Measurements from ENCODE around the gene SLC16A10.
A peak's percentile ranks its signal among the peaks of the same experiment; 100 is the strongest.
"Not testable (repeated sequence)": the region's sequence is repeated elsewhere in the genome, so short reads cannot be mapped to it uniquely, and the experiment has no call there.

Gene SLC16A10

GRCh38 chr6:111203539-111203938, 116.2 kb downstream of the SLC16A10 start:
- H3K36me3 Mint-ChIP-seq; H3K4me3 Mint-ChIP-seq; DNase-seq (ENCODE audit: low spot score in 2 of 2); H3K4me1 Mint-ChIP-seq; H3K27ac Mint-ChIP-seq; H3K9me3 Mint-ChIP-seq; ATAC-seq: not testable (repeated sequence)

DNA sequence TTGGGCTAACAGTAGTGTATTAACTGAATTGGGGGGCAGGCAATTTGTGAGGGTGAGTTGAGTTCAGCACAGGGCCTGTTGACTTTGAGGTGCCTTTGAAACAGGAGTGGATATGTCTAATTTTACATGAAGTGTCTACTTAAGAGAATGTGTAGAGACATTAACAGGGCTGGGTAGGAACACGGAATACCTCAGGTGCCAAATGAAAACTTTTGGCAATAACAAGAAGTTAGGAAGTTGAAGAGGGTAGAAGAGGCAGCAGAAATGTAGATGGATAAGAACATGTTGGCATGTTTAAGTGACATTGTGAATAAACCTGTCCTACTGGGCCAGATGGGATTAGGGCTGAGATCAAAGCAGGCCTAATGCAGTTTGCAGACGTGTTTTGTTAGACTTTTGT, 117.0 kb downstream of the SLC16A10 start:
- Mint-ChIP-seq H3K9me3 (no peaks in the 10 kb centered on the region), H3K4me3 (no peak overlapping the region), H3K4me1 (no peaks in the 10 kb centered on the region), H3K27ac (no peak overlapping the region), H3K36me3 (no peaks in the 10 kb centered on the region)
- ATAC-seq (no peak), DNase-seq (ENCODE audit: low spot score in 2 of 2) (no peak)

DNA sequence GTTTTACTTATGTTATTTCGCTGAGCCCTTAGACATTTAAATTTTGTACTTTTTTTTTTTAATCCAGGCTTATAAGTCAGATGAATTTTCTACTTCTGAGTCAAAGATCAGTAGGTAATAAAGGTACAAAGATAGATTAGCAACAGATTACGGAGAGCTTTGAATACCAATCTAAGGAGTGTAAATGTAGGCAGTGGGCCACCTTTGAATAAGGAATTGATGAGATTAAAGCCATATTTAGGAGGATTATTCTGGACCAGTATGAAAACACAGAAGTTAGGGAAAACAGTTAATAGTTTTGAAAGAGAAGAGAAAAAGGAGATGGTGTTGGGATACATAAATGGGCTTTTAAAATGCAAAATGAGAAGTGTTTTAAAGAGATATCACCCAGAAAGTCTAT, 117.6 kb downstream of the SLC16A10 start:
- no peaks in the 10 kb centered on the region for H3K4me1 Mint-ChIP-seq
- ATAC-seq (no peak), DNase-seq (ENCODE audit: low spot score in 2 of 2) (no peak)
- H3K27ac Mint-ChIP-seq = no peak overlapping the region
- no peaks in the 10 kb centered on the region for H3K9me3 Mint-ChIP-seq
- H3K4me3 Mint-ChIP-seq = no peak overlapping the region
- no peaks in the 10 kb centered on the region for H3K36me3 Mint-ChIP-seq

GRCh38 chr6:111205502-111205901, 118.2 kb downstream of the SLC16A10 start:
- Mint-ChIP-seq H3K9me3 (no peaks in the 10 kb centered on the region), H3K4me1 (no peaks in the 10 kb centered on the region), H3K27ac (no peak overlapping the region), H3K36me3 (no peaks in the 10 kb centered on the region), H3K4me3 (no peak overlapping the region)
- DNase-seq (ENCODE audit: low spot score in 2 of 2) (no peak), ATAC-seq (no peak)

DNA sequence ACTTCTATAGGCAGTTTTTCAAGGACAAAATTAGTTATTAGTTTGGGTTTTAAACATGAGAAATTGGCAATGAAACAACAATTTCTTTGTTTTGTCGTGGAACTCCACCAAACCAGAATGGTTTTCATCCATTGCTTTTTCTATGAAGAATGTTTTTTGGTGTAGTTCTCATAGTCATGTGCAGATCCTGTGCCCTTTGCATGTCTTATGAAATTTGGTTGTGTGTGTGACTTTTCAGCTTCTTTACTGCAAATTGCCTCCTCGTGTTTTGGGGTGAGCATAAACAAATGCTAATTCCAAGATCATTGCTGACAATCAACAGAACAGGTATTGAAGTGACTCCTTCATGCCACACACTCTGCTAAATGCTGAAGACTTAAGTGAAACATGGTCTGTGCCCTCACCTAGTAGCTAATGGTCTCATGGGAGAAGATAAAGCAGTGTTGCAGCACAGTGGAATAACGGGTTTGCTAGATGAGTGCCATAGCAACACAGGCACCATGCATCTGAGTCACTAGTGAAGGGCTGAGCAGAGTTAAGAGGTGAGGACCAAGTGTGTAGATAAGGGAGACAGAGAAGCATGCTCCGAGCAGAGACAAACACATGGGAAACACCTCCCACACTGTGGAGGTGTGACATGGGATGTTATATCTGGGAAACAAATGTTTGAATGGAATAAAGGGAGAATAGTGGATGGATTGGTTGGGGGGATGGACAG, 120.0 kb downstream of the SLC16A10 start:
- Mint-ChIP-seq H3K36me3 (no peaks in the 10 kb centered on the region), H3K4me1 (no peaks in the 10 kb centered on the region), H3K27ac (no peak overlapping the region), H3K4me3 (no peak overlapping the region), H3K9me3 (no peaks in the 10 kb centered on the region)
- ATAC-seq = no peak
- DNase-seq (ENCODE audit: low spot score in 2 of 2) = no peak

GRCh38 chr6:111208933-111209332, 121.6 kb downstream of the SLC16A10 start:
- no peaks in the 10 kb centered on the region for H3K9me3 Mint-ChIP-seq

GRCh38 chr6:111210194-111210728, 123.0 kb downstream of the SLC16A10 start:
- DNase-seq (ENCODE audit: low spot score in 2 of 2) (peak; percentile 5 to 61), ATAC-seq (peak; percentile 73)
- H3K4me1 Mint-ChIP-seq = no peaks in the 10 kb centered on the region
- no peak overlapping the region for H3K4me3 Mint-ChIP-seq
- no peak overlapping the region for H3K27ac Mint-ChIP-seq
- H3K9me3 Mint-ChIP-seq = no peaks in the 10 kb centered on the region
- H3K36me3 Mint-ChIP-seq = no peaks in the 10 kb centered on the region

More at GRCh38 chr6:111208933-111209332, 121.6 kb downstream of the SLC16A10 start:
- no peak for ATAC-seq
- Mint-ChIP-seq H3K36me3 (no peaks in the 10 kb centered on the region), H3K27ac (no peak overlapping the region), H3K4me3 (no peak overlapping the region), H3K4me1 (no peaks in the 10 kb centered on the region)
- DNase-seq (ENCODE audit: low spot score in 2 of 2) = no peak

DNA sequence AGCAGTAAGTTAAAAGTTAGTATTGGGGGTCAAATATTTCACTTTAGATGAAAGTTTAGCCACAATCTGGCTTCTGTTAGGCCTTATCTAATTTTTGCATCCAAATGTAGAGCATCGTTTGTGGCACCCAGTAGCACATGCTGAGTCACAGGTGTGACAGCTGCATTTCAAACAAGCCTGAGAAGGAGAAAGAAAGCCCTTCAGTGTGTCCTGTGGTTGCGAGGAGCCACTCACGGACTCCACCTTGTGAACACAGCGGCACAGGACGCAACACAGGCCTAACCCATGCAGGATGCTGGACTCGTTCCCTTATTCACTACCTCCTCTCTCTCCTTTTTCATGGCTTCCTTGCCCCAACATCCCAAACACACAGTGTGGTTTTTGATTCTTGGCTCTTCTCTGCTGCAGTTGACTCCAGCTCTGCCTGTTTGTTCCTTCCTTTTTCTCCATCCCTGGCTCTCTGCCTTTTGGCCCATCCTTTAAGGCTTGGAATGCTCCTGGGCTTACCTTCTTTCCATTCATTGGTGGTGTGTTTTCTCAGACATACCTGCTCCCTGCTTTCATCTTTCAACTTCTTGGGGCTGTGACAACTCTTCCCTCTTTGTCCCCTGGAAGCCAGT, 124.2 kb downstream of the SLC16A10 start:
- DNase-seq (ENCODE audit: low spot score in 2 of 2) (no peak), ATAC-seq (no peak)
- no peak overlapping the region for H3K4me3 Mint-ChIP-seq
- no peak overlapping the region for H3K27ac Mint-ChIP-seq
- no peaks in the 10 kb centered on the region for H3K4me1 Mint-ChIP-seq
- H3K9me3 Mint-ChIP-seq = no peaks in the 10 kb centered on the region
- no peaks in the 10 kb centered on the region for H3K36me3 Mint-ChIP-seq

DNA sequence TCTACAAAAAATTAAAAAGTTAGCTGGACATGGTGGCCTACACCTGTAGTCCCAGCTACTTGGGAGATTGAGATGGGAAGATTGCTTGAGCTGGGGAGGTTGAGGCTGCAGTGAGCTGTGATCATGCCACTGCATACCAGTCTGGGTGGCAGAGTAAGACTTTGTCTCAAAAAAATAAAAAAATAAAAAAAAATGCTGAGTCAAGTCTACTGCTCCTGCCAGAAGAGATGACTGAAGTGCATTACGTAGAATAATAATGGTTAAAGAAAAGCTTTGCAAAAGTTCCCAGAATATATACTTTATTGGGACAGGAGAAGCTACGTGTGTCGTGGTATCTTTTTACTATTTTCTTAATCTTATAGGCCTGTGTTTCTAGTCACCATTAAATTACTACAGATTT, 125.3 kb downstream of the SLC16A10 start:
- ATAC-seq (no peak), DNase-seq (ENCODE audit: low spot score in 2 of 2) (no peak)
- Mint-ChIP-seq H3K4me1 (no peaks in the 10 kb centered on the region), H3K27ac (no peak overlapping the region), H3K36me3 (no peaks in the 10 kb centered on the region), H3K4me3 (no peak overlapping the region), H3K9me3 (no peaks in the 10 kb centered on the region)

- DNase-seq (ENCODE audit: low spot score in 2 of 2) (no peak), ATAC-seq (no peak)
- Mint-ChIP-seq H3K9me3 (no peaks in the 10 kb centered on the region), H3K27ac (no peak overlapping the region), H3K4me1 (no peaks in the 10 kb centered on the region), H3K4me3 (no peak overlapping the region), H3K36me3 (no peaks in the 10 kb centered on the region)
These were observed 127.8 kb downstream of the SLC16A10 start for GRCh38 chr6:111215131-111215530.

DNA sequence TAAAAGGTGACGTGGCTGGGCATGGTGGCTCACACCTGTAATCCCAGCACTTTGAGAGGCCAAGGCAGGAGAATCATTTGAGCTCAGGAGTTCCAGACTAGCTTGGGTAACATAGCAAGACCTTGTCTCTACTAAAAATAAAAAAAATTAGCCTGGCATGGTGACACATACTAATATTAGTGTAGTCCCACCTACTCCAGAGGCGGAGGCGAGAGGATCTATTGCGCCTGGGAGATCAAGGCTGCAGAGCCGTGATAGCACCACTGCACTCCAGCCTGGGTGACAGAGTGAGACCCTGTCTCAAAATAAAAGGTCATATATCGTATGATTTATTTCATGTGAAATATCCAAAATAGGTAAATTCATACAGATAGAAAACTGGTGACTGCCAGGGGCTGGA, 132.5 kb downstream of the SLC16A10 start:
- no peak for ATAC-seq
- Mint-ChIP-seq H3K4me3 (no peak overlapping the region), H3K9me3 (no peaks in the 10 kb centered on the region), H3K4me1 (no peaks in the 10 kb centered on the region), H3K27ac (no peak overlapping the region), H3K36me3 (no peaks in the 10 kb centered on the region)
- DNase-seq (ENCODE audit: low spot score in 2 of 2) = no peak

GRCh38 chr6:111220383-111221031, 133.2 kb downstream of the SLC16A10 start:
- Mint-ChIP-seq H3K36me3 (no peaks in the 10 kb centered on the region), H3K27ac (no peak overlapping the region), H3K4me3 (no peak overlapping the region), H3K4me1 (no peaks in the 10 kb centered on the region), H3K9me3 (no peaks in the 10 kb centered on the region)
- DNase-seq (ENCODE audit: low spot score in 2 of 2) (no peak), ATAC-seq (no peak)

GRCh38 chr6:111221804-111222203, 134.5 kb downstream of the SLC16A10 start:
- no peaks in the 10 kb centered on the region for H3K9me3 Mint-ChIP-seq
- no peaks in the 10 kb centered on the region for H3K36me3 Mint-ChIP-seq
- H3K27ac Mint-ChIP-seq = no peak overlapping the region
- no peaks in the 10 kb centered on the region for H3K4me1 Mint-ChIP-seq
- no peak for DNase-seq (ENCODE audit: low spot score in 2 of 2)
- no peak for ATAC-seq
- H3K4me3 Mint-ChIP-seq = no peak overlapping the region

GRCh38 chr6:111222341-111222740, 135.0 kb downstream of the SLC16A10 start:
- H3K4me3 Mint-ChIP-seq = no peak overlapping the region
- no peaks in the 10 kb centered on the region for H3K9me3 Mint-ChIP-seq
- no peak overlapping the region for H3K27ac Mint-ChIP-seq
- DNase-seq (ENCODE audit: low spot score in 2 of 2) (no peak), ATAC-seq (no peak)
- H3K4me1 Mint-ChIP-seq = no peaks in the 10 kb centered on the region
- H3K36me3 Mint-ChIP-seq = no peaks in the 10 kb centered on the region

DNA sequence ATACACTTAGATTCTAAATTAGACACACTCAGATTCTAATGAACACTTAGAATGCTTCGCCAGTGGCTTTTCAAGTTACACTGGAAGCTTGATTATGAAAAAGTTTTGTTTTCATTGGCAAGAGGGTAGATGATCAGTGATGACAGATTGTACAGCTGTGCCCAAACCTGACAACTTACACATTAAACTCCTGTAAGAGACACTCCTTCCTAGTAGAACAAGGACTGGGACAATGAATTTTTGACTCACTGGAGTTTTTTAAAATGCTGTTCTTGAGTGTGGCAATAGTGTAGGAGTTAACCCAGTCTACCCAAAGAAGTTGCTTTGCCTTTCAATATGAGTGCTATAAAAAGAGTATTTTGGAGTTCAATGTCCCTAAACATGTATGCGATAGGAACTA, 140.8 kb downstream of the SLC16A10 start:
- H3K4me3 Mint-ChIP-seq = no peak overlapping the region
- no peak for DNase-seq (ENCODE audit: low spot score in 2 of 2)

More for the DNA sequence above, 140.8 kb downstream of the SLC16A10 start:
- Mint-ChIP-seq H3K27ac (no peak overlapping the region), H3K4me1 (no peaks in the 10 kb centered on the region), H3K36me3 (no peaks in the 10 kb centered on the region), H3K9me3 (no peaks in the 10 kb centered on the region)
- no peak for ATAC-seq

All from stimulated activated effector memory CD8-positive, alpha-beta T cell treated with anti-CD3 and anti-CD28 coated beads, Interleukin-12 subunit alpha, Interleukin-12 subunit beta, amount 100 ng/mL, for 72 hours (primary cell).